Endodermal cell (in vitro differentiated cells): ENCODE data around the gene H3-3A. TPM values are rescaled to one million over a fixed set of nuclear protein-coding genes. Genes with fewer than 3 reads are reported as not detected.

Source experiments
- DNase-seq: peaks from one replicate; pipeline ENCODE4 v3.0.0-alpha.2; 2017
- H3K27ac ChIP-seq: 2 replicates; pipeline ENCODE4 v1.5.1; 2013; ENCODE audit warnings: mild to moderate bottlenecking, low read depth, low read length, moderate library complexity
- H3K27me3 ChIP-seq: 2 replicates; pipeline ENCODE4 v1.6.1; 2013; ENCODE audit warnings: mild to moderate bottlenecking, low read length, moderate library complexity; ENCODE audit not compliant: insufficient read depth, control insufficient read depth, poor library complexity, severe bottlenecking
- H3K36me3 ChIP-seq: 2 replicates; pipeline ENCODE4 v1.7.0; 2013; ENCODE audit warnings: mild to moderate bottlenecking, low read length, moderate library complexity; ENCODE audit not compliant: control insufficient read depth, insufficient read depth
- H3K4me1 ChIP-seq: one replicate; pipeline ENCODE4 v1.7.0; 2013; ENCODE audit warnings: low read length; ENCODE audit not compliant: control insufficient read depth, insufficient read depth
- H3K4me3 ChIP-seq: 2 replicates; pipeline ENCODE4 v1.5.1; 2013; ENCODE audit warnings: mild to moderate bottlenecking, low read length, moderate library complexity
- H3K9ac ChIP-seq: 2 replicates; pipeline ENCODE4 v1.6.1; 2013; ENCODE audit warnings: mild to moderate bottlenecking, low read length, moderate library complexity; ENCODE audit not compliant: poor library complexity, severe bottlenecking; ENCODE audit errors: extremely low read depth
- H3K9me3 ChIP-seq: 2 replicates; pipeline ENCODE4 v1.6.1; 2013; ENCODE audit warnings: mild to moderate bottlenecking, low read length, moderate library complexity; ENCODE audit not compliant: control insufficient read depth
- H3K27ac Mint-ChIP-seq: 2 replicates; pipeline ENCODE4 v1.8.0; 2020; ENCODE audit warnings: mixed read lengths
- H3K27me3 Mint-ChIP-seq: 2 replicates; pipeline ENCODE4 v1.8.0; 2021; ENCODE audit warnings: mild to moderate bottlenecking, mixed read lengths; ENCODE audit not compliant: insufficient read depth
- H3K36me3 Mint-ChIP-seq: 2 replicates; pipeline ENCODE4 v1.8.0; 2020; ENCODE audit warnings: low read depth, mixed read lengths
- H3K4me1 Mint-ChIP-seq: 2 replicates; pipeline ENCODE4 v1.8.0; 2020; ENCODE audit warnings: mixed read lengths
- H3K4me3 Mint-ChIP-seq: 2 replicates; pipeline ENCODE4 v1.8.0; 2020; ENCODE audit warnings: mild to moderate bottlenecking, moderate library complexity, mixed read lengths
- H3K9me3 Mint-ChIP-seq: 2 replicates; pipeline ENCODE4 v1.8.0; 2020; ENCODE audit warnings: mild to moderate bottlenecking, mixed read lengths
- WGBS, 2 experiments: methylation state at CpG; one replicate each; pipeline versions ENCODE4 v1.1.5 to v1.1.7; 2013; ENCODE audit warnings: missing lambda C conversion rate in 2 of 2, mixed read lengths in 1 of 2; ENCODE audit not compliant: insufficient coverage in 1 of 2, insufficient read length in 1 of 2; 5-methylcytosine and 5-hydroxymethylcytosine counted together
- total RNA-seq, 2 donors: library from RNA; stranded (reverse); fragmentation: NEBNext Ultra II Directional in 1 of 2; extraction: Animal tissue kit (Norgen Biotek cat#: 25700) in 1 of 2; gene quantifications; 2 replicates in 1 of 2; 3 replicates in 1 of 2; pipeline ENCODE4 v1.2.1, GENCODE V29; 2021
- TF ChIP-seq, protein P1 (sequence below): fragments of 200-600 bp; sonication (generic); conservative IDR thresholded peaks from 2 replicates; pipeline ENCODE4 v1.5.0; 2021; ENCODE audit warnings: antibody characterized with exemption, mild to moderate bottlenecking

The H3-3A gene
- total RNA-seq, 2 donors from 2014 or later, result 733 to 829 TPM

GRCh38 chr1:226108935-226109828 lies 46.7 kb downstream of the H3-3A start:
- H3K27ac ChIP-seq, result peak overlapping the region; percentile 54
- H3K9ac ChIP-seq, result peak overlapping the region; percentile 32
- peaks cover 19% of the 10 kb centered on the region for H3K4me1 ChIP-seq
- peaks cover 35% of the 10 kb centered on the region for H3K4me1 Mint-ChIP-seq
- no peak for DNase-seq
- H3K9me3 Mint-ChIP-seq, result peaks cover 2% of the 10 kb centered on the region
- peak overlapping the region; percentile 67 for H3K4me3 Mint-ChIP-seq
- H3K36me3 ChIP-seq, result no peaks in the 10 kb centered on the region
- WGBS, 2 experiments, result 28 to 29% methylated on average over 18 to 23 of the region's 23 CpGs
- no peaks in the 10 kb centered on the region for H3K9me3 ChIP-seq
- H3K36me3 Mint-ChIP-seq, result no peaks in the 10 kb centered on the region
- peaks cover 12% of the 10 kb centered on the region for H3K27me3 Mint-ChIP-seq
- H3K27me3 ChIP-seq, result no peaks in the 10 kb centered on the region
- H3K27ac Mint-ChIP-seq, result peak overlapping the region; percentile 72
- TF ChIP-seq, protein P1, sequence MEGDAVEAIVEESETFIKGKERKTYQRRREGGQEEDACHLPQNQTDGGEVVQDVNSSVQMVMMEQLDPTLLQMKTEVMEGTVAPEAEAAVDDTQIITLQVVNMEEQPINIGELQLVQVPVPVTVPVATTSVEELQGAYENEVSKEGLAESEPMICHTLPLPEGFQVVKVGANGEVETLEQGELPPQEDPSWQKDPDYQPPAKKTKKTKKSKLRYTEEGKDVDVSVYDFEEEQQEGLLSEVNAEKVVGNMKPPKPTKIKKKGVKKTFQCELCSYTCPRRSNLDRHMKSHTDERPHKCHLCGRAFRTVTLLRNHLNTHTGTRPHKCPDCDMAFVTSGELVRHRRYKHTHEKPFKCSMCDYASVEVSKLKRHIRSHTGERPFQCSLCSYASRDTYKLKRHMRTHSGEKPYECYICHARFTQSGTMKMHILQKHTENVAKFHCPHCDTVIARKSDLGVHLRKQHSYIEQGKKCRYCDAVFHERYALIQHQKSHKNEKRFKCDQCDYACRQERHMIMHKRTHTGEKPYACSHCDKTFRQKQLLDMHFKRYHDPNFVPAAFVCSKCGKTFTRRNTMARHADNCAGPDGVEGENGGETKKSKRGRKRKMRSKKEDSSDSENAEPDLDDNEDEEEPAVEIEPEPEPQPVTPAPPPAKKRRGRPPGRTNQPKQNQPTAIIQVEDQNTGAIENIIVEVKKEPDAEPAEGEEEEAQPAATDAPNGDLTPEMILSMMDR, result no peak
- peak overlapping the region; percentile 86 for H3K4me3 ChIP-seq

GRCh38 chr1:226109829-226110248 lies 47.3 kb downstream of the H3-3A start:
- H3K9ac ChIP-seq, result peak overlapping the region; percentile 35
- Mint-ChIP-seq H3K27me3 (peaks cover 12% of the 10 kb centered on the region), H3K27ac (peak overlapping the region; percentile 72), H3K4me3 (peak overlapping the region; percentile 67), H3K36me3 (no peaks in the 10 kb centered on the region), H3K9me3 (peaks cover 3% of the 10 kb centered on the region), H3K4me1 (peaks cover 32% of the 10 kb centered on the region)
- H3K4me3 ChIP-seq, result peak overlapping the region; percentile 86
- H3K27ac ChIP-seq, result peak overlapping the region; percentile 54
- H3K9me3 ChIP-seq, result no peaks in the 10 kb centered on the region
- TF ChIP-seq, protein P1, result peak; percentile 27
- H3K4me1 ChIP-seq, result peaks cover 19% of the 10 kb centered on the region
- peak; percentile 93 for DNase-seq
- no peaks in the 10 kb centered on the region for H3K36me3 ChIP-seq
- WGBS, 2 experiments, result 0% methylated on average over 1 to 57 of the region's 57 CpGs
- no peaks in the 10 kb centered on the region for H3K27me3 ChIP-seq

- H3K36me3 Mint-ChIP-seq, result no peaks in the 10 kb centered on the region
- peaks cover 32% of the 10 kb centered on the region for H3K4me1 Mint-ChIP-seq
- peak; percentile 84 for DNase-seq
- Histone ChIP-seq H3K36me3 (no peaks in the 10 kb centered on the region), H3K27ac (peak overlapping the region; percentile 49), H3K4me1 (peaks cover 19% of the 10 kb centered on the region), H3K4me3 (peak overlapping the region; percentile 69), H3K9me3 (no peaks in the 10 kb centered on the region), H3K9ac (peak overlapping the region; percentile 35), H3K27me3 (no peaks in the 10 kb centered on the region)
- peaks cover 7% of the 10 kb centered on the region for H3K9me3 Mint-ChIP-seq
- H3K27ac Mint-ChIP-seq, result no peak overlapping the region
- H3K27me3 Mint-ChIP-seq, result peaks cover 14% of the 10 kb centered on the region
- 2 to 4% methylated on average over 23 to 73 of the region's 73 CpGs for WGBS, 2 experiments
- H3K4me3 Mint-ChIP-seq, result peak overlapping the region; percentile 67
- TF ChIP-seq, protein P1, result no peak
Observed at GRCh38 chr1:226110249-226111097, 48.0 kb downstream of the H3-3A start.
